SK-N-SH treated with all-trans-retinoic acid at 6 μM for 48 hours (cell line): ENCODE results near the gene SH3TC1.

Experiments used
- ATAC-seq: fragments of 200-7000 bp; cut with Tn5 transposase; 3 replicates; pipeline ENCODE4 v1.9.1; 2020; ENCODE audit warnings: mild to moderate bottlenecking, moderate library complexity
- ARNTL ChIP-seq: fragments of 450-650 bp; formaldehyde crosslinking; IDR thresholded peaks from 2 replicates; pipeline ENCODE4 v1.5.0; 2020; ENCODE audit warnings: low read depth, mild to moderate bottlenecking, moderate library complexity, borderline replicate concordance
- BACH2 ChIP-seq: fragments of 250-450 bp; sonication (Bioruptor Pico); IDR thresholded peaks from 2 replicates; pipeline ENCODE4 v1.9.0; 2021; ENCODE audit warnings: mild to moderate bottlenecking, borderline replicate concordance
- CSRNP3 ChIP-seq: fragments of 250-450 bp; sonication (Bioruptor Pico); IDR thresholded peaks from 2 replicates; pipeline ENCODE4 v1.5.1; 2021; ENCODE audit warnings: mild to moderate bottlenecking, moderate library complexity
- ESRRG ChIP-seq: fragments of 250-450 bp; sonication (Bioruptor Pico); IDR thresholded peaks from 2 replicates; pipeline ENCODE4 v1.6.1; 2021; ENCODE audit warnings: mild to moderate bottlenecking
- GLIS3 ChIP-seq: fragments of 250-450 bp; sonication (Bioruptor Pico); IDR thresholded peaks from 2 replicates; pipeline ENCODE4 v1.5.0; 2020; ENCODE audit warnings: mild to moderate bottlenecking, moderate library complexity
- ISL1 ChIP-seq: fragments of 250-450 bp; sonication (Bioruptor Pico); IDR thresholded peaks from 2 replicates; pipeline ENCODE4 v2.1.2; 2022; ENCODE audit warnings: mild to moderate bottlenecking, moderate library complexity
- PATZ1 ChIP-seq: fragments of 250-450 bp; sonication (Bioruptor Pico); IDR thresholded peaks from 2 replicates; pipeline ENCODE4 v1.8.0; 2020; ENCODE audit warnings: mild to moderate bottlenecking, moderate library complexity, borderline replicate concordance
- POU6F1 ChIP-seq: fragments of 250-450 bp; sonication (Bioruptor Pico); IDR thresholded peaks from 2 replicates; pipeline ENCODE4 v1.8.0; 2021; ENCODE audit warnings: low read depth, mild to moderate bottlenecking, moderate library complexity, borderline replicate concordance
- PPARA ChIP-seq: fragments of 250-450 bp; sonication (Bioruptor Pico); IDR thresholded peaks from 2 replicates; pipeline ENCODE4 v1.5.0; 2020; ENCODE audit warnings: mild to moderate bottlenecking, borderline replicate concordance
- RARB ChIP-seq: fragments of 250-450 bp; sonication (Bioruptor Pico); IDR thresholded peaks from 2 replicates; pipeline ENCODE4 v1.8.0; 2021; ENCODE audit warnings: mild to moderate bottlenecking, moderate library complexity
- SNAI2 ChIP-seq: fragments of 250-450 bp; sonication (Bioruptor Pico); IDR thresholded peaks from 2 replicates; pipeline ENCODE4 v1.5.0; 2020; ENCODE audit warnings: mild to moderate bottlenecking, moderate library complexity
- TCF4 ChIP-seq: fragments of 250-450 bp; sonication (Bioruptor Pico); IDR thresholded peaks from 2 replicates; pipeline ENCODE4 v1.8.0; 2021; ENCODE audit warnings: mild to moderate bottlenecking, moderate library complexity, borderline replicate concordance
- TOX ChIP-seq: fragments of 250-450 bp; sonication (Bioruptor Pico); IDR thresholded peaks from 2 replicates; pipeline ENCODE4 v1.8.0; 2021; ENCODE audit warnings: mild to moderate bottlenecking, moderate library complexity, borderline replicate concordance
- ZC3H10 ChIP-seq: fragments of 250-450 bp; sonication (Bioruptor Pico); IDR thresholded peaks from 2 replicates; pipeline ENCODE4 v1.5.1; 2021; ENCODE audit warnings: mild to moderate bottlenecking, moderate library complexity
- ZFP3 ChIP-seq: fragments of 250-450 bp; sonication (Bioruptor Pico); IDR thresholded peaks from 2 replicates; pipeline ENCODE4 v1.5.0; 2020; ENCODE audit warnings: mild to moderate bottlenecking, moderate library complexity
- ZNF565 ChIP-seq: fragments of 450-650 bp; formaldehyde crosslinking; conservative IDR thresholded peaks from 2 replicates; pipeline ENCODE4 v1.5.0; 2020; ENCODE audit warnings: low read depth, mild to moderate bottlenecking, moderate library complexity
- ZNF70 ChIP-seq: fragments of 450-650 bp; formaldehyde crosslinking; IDR thresholded peaks from 2 replicates; pipeline ENCODE4 v1.5.0; 2020; ENCODE audit warnings: mild to moderate bottlenecking, moderate library complexity

Gene SH3TC1

GRCh38 chr4:8241895-8242696, 43.0 kb downstream of the SH3TC1 start (continued):
- no peak for TF ChIP-seq PATZ1
- 0 out of 2 replicates have a peak, but pooled peaks have one; percentile 22 for TF ChIP-seq TCF4 (CRISPR knock-in tag)
- TF ChIP-seq SNAI2 = peak; percentile 57; the same call in 1 of the 2 replicates
- TF ChIP-seq CSRNP3 (CRISPR knock-in tag) = no peak
- no peak for TF ChIP-seq RARB (CRISPR knock-in tag)
- TF ChIP-seq ZFP3 = peak; percentile 61; the same call in 1 of the 2 replicates
- no peak for TF ChIP-seq GLIS3 (CRISPR knock-in tag)
- TF ChIP-seq ISL1 (CRISPR knock-in tag) = no peak
- TF ChIP-seq ESRRG (CRISPR knock-in tag) = no peak
- no peak for TF ChIP-seq ARNTL (CRISPR knock-in tag)
- TF ChIP-seq TOX (CRISPR knock-in tag) = no peak
- no peak for TF ChIP-seq ZC3H10 (CRISPR knock-in tag)
- TF ChIP-seq ZNF70 (CRISPR knock-in tag) = 0 out of 2 replicates have a peak, but pooled peaks have one; percentile 7
- no peak for TF ChIP-seq ZNF565 (CRISPR knock-in tag)
- TF ChIP-seq, all 23 proteins: peak for 5

- ATAC-seq = no peak
These were observed 43.9 kb downstream of the SH3TC1 start for GRCh38 chr4:8242782-8243560.

GRCh38 chr4:8244001-8244757, 45.1 kb downstream of the SH3TC1 start:
- no peak for TF ChIP-seq RARB (CRISPR knock-in tag)
- no peak for TF ChIP-seq PPARA (CRISPR knock-in tag)
- TF ChIP-seq BACH2 (CRISPR knock-in tag) = no peak
- no peak for TF ChIP-seq POU6F1 (CRISPR knock-in tag)
- no peak for TF ChIP-seq ZNF70 (CRISPR knock-in tag)
- TF ChIP-seq, all 23 proteins: peak for 0
- ATAC-seq = no peak

More at GRCh38 chr4:8242782-8243560, 43.9 kb downstream of the SH3TC1 start:
- TF ChIP-seq SNAI2 = peak; percentile 40; the same call in 1 of the 2 replicates
- no peak for TF ChIP-seq ZFP3

- TF ChIP-seq ZFP3 (no peak), RARB (CRISPR knock-in tag) (no peak)
- no peak for ATAC-seq
These were observed 45.9 kb downstream of the SH3TC1 start for GRCh38 chr4:8244931-8245460.
